T47D (cell line): ENCODE measurements around the gene CATSPER3.
"Not testable (repeated sequence)": the region's sequence is repeated elsewhere in the genome, so short reads cannot be mapped to it uniquely, and the experiment has no call there.

ENCODE experiments used
- DNase-seq, 2 experiments: peaks; one replicate each; pipeline versions ENCODE4 v3.0.0 to v3.0.0-alpha.2; 2011 to 2012; ENCODE audit warnings: low read depth in 1 of 2, low spot score in 1 of 2
- JUND ChIP-seq: IDR thresholded peaks from 2 replicates; pipeline ENCODE4 v1.6.1; 2012; ENCODE audit warnings: low read depth
- in situ Hi-C: cut with HindIII; loops from 2 replicates; pipeline ENCODE4 v1.10.0; 2016; ENCODE audit warnings: low sequenced_read_pairs, low pct_unique_long_range_greater_than_20kb

Gene CATSPER3

GRCh38 chr5:134982230-134982629, 14.5 kb downstream of the CATSPER3 start:
- in situ Hi-C loops = no loop called here
- DNase-seq = no peak
- no peak for TF ChIP-seq JUND

- no peak for DNase-seq
- no peak for TF ChIP-seq JUND
- in situ Hi-C loops = no loop called here
Measured at GRCh38 chr5:134989266-134989830, 21.6 kb downstream of the CATSPER3 start.

- in situ Hi-C loops, DNase-seq: not testable (repeated sequence)
Measured at GRCh38 chr5:134990183-134990582, 22.5 kb downstream of the CATSPER3 start.

- no peak for TF ChIP-seq JUND
- in situ Hi-C loops = no loop called here
- DNase-seq = no peak
Measured at GRCh38 chr5:134992148-134992547, 24.4 kb downstream of the CATSPER3 start.

GRCh38 chr5:134993161-134993560, 25.5 kb downstream of the CATSPER3 start:
- in situ Hi-C loops = no loop called here
- TF ChIP-seq JUND = no peak
- DNase-seq = no peak

- no peak for TF ChIP-seq JUND
- DNase-seq = no peak
- in situ Hi-C loops = no loop called here
Measured at GRCh38 chr5:134994560-134995156, 27.0 kb downstream of the CATSPER3 start.

GRCh38 chr5:134995850-134996402, 28.2 kb downstream of the CATSPER3 start:
- DNase-seq = no peak
- no peak for TF ChIP-seq JUND
- in situ Hi-C loops = no loop called here

GRCh38 chr5:134997015-134997414, 29.3 kb downstream of the CATSPER3 start:
- in situ Hi-C loops = no loop called here
- no peak for TF ChIP-seq JUND
- DNase-seq = no peak

GRCh38 chr5:134998068-134998467, 30.4 kb downstream of the CATSPER3 start:
- DNase-seq, in situ Hi-C loops: not testable (repeated sequence)

GRCh38 chr5:135004376-135004775, 36.7 kb downstream of the CATSPER3 start:
- no peak for TF ChIP-seq JUND
- DNase-seq = no peak
- in situ Hi-C loops = no loop called here

- in situ Hi-C loops = no loop called here
- TF ChIP-seq JUND = no peak
- DNase-seq = no peak
Measured at GRCh38 chr5:135005076-135005475, 37.4 kb downstream of the CATSPER3 start.

- in situ Hi-C loops = no loop called here
- no peak for DNase-seq
- no peak for TF ChIP-seq JUND
Measured at GRCh38 chr5:135007305-135007704, 39.6 kb downstream of the CATSPER3 start.

GRCh38 chr5:135007749-135008363, 40.1 kb downstream of the CATSPER3 start:
- DNase-seq = no peak
- no peak for TF ChIP-seq JUND
- in situ Hi-C loops = no loop called here
